Smooth muscle cell (in vitro differentiated cells): Measurements from ENCODE around the gene CEP112. TPM values are rescaled to one million over a fixed set of nuclear protein-coding genes. Genes with fewer than 3 reads are reported as not detected.

Experiments
- DNase-seq: peaks from one replicate; lab custom pipeline; 2025; ENCODE audit not compliant: unreplicated experiment; lab: John Stamatoyannopoulos, UW
- H2AFZ ChIP-seq: fragments of 200-600 bp; sonication (generic); 2 replicates; pipeline ENCODE4 v1.6.0; 2016; ENCODE audit warnings: antibody characterized with exemption, low read depth, mild to moderate bottlenecking
- H3F3A ChIP-seq: fragments of 200-600 bp; sonication (generic); 2 replicates; pipeline ENCODE4 v1.6.0; 2017; ENCODE audit warnings: antibody characterized with exemption, low read depth
- H3K27ac ChIP-seq: fragments of 200-600 bp; sonication (generic); 2 replicates; pipeline ENCODE4 v1.5.1; 2016; ENCODE audit warnings: low read depth, mild to moderate bottlenecking
- H3K27me3 ChIP-seq: fragments of 200-600 bp; sonication (generic); 2 replicates; pipeline ENCODE4 v1.6.1; 2016; ENCODE audit warnings: low read depth, mild to moderate bottlenecking
- H3K36me3 ChIP-seq: fragments of 200-600 bp; sonication (generic); 2 replicates; pipeline ENCODE4 v1.5.1; 2016; ENCODE audit warnings: low read depth
- H3K4me1 ChIP-seq: fragments of 200-600 bp; sonication (generic); 2 replicates; pipeline ENCODE4 v1.5.1; 2016; ENCODE audit warnings: low read depth
- H3K4me2 ChIP-seq: fragments of 200-600 bp; sonication (generic); 2 replicates; pipeline ENCODE4 v1.6.0; 2016; ENCODE audit warnings: mild to moderate bottlenecking
- H3K4me3 ChIP-seq: fragments of 200-600 bp; sonication (generic); 2 replicates; pipeline ENCODE4 v1.5.1; 2016; ENCODE audit warnings: mild to moderate bottlenecking
- H3K79me2 ChIP-seq: fragments of 200-600 bp; sonication (generic); 2 replicates; pipeline ENCODE4 v1.6.0; 2016; ENCODE audit warnings: low read depth, mild to moderate bottlenecking
- H3K9ac ChIP-seq: fragments of 200-600 bp; sonication (generic); 2 replicates; pipeline ENCODE4 v1.6.0; 2016; ENCODE audit warnings: low read depth
- H3K9me3 ChIP-seq: fragments of 200-600 bp; sonication (generic); replicated peaks from 2 replicates; pipeline ENCODE4 v1.5.1; 2016; ENCODE audit warnings: low read depth
- H4K20me1 ChIP-seq: fragments of 200-600 bp; sonication (generic); 2 replicates; pipeline ENCODE4 v1.6.0; 2016; ENCODE audit warnings: low read depth
- WGBS: methylation state at CpG from one replicate; pipeline ENCODE4 v1.1.7; 2016; ENCODE audit warnings: low lambda C conversion rate; 5-methylcytosine and 5-hydroxymethylcytosine counted together
- polyA plus RNA-seq: library from polyadenylated mRNA; unstranded; fragments of >200 nt; fragmentation: Nextera tagmentation; extraction: Ambion mirVana; gene quantifications from 2 replicates; pipeline ENCODE4 v1.2.1, GENCODE V29; 2016
- total RNA-seq: library from RNA; depleted of rRNA; stranded (reverse); fragments of >200 nt; gene quantifications from 2 replicates; pipeline ENCODE4 v1.2.3, GENCODE V29; 2014
- TF ChIP-seq, protein P1 (sequence below): fragments of 200-600 bp; sonication (generic); IDR thresholded peaks from 2 replicates; pipeline ENCODE4 v1.5.1; 2017; ENCODE audit warnings: borderline replicate concordance, mild to moderate bottlenecking, antibody characterized with exemption; ENCODE audit not compliant: insufficient read depth, poor library complexity, severe bottlenecking

The CEP112 gene
- total and polyA plus RNA-seq, 2 experiments from 2014 or later: 8.3 to 9.9 TPM

GRCh38 chr17:65988451-65988850 lies 203.5 kb downstream of the CEP112 start:
- H3K27ac ChIP-seq: no peak overlapping the region
- no peak overlapping the region for H2AFZ ChIP-seq
- no peak overlapping the region for H3K4me3 ChIP-seq
- H3K36me3 ChIP-seq: no peaks in the 10 kb centered on the region
- TF ChIP-seq, protein P1, sequence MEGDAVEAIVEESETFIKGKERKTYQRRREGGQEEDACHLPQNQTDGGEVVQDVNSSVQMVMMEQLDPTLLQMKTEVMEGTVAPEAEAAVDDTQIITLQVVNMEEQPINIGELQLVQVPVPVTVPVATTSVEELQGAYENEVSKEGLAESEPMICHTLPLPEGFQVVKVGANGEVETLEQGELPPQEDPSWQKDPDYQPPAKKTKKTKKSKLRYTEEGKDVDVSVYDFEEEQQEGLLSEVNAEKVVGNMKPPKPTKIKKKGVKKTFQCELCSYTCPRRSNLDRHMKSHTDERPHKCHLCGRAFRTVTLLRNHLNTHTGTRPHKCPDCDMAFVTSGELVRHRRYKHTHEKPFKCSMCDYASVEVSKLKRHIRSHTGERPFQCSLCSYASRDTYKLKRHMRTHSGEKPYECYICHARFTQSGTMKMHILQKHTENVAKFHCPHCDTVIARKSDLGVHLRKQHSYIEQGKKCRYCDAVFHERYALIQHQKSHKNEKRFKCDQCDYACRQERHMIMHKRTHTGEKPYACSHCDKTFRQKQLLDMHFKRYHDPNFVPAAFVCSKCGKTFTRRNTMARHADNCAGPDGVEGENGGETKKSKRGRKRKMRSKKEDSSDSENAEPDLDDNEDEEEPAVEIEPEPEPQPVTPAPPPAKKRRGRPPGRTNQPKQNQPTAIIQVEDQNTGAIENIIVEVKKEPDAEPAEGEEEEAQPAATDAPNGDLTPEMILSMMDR: no peak
- no peaks in the 10 kb centered on the region for H3K27me3 ChIP-seq
- no peaks in the 10 kb centered on the region for H3K4me1 ChIP-seq
- H3K9ac ChIP-seq: no peak overlapping the region
- no peaks in the 10 kb centered on the region for H3K79me2 ChIP-seq
- no peaks in the 10 kb centered on the region for H3F3A ChIP-seq
- no peaks in the 10 kb centered on the region for H4K20me1 ChIP-seq
- H3K4me2 ChIP-seq: no peak overlapping the region
- DNase-seq: no peak
- H3K9me3 ChIP-seq: no peaks in the 10 kb centered on the region

- H3K4me2 ChIP-seq: no peak overlapping the region
- TF ChIP-seq, protein P1: peak; percentile 46
- 66% methylated on average over 2 of the region's 2 CpGs for WGBS
Observed at GRCh38 chr17:65987988-65988387, 203.9 kb downstream of the CEP112 start.

DNA sequence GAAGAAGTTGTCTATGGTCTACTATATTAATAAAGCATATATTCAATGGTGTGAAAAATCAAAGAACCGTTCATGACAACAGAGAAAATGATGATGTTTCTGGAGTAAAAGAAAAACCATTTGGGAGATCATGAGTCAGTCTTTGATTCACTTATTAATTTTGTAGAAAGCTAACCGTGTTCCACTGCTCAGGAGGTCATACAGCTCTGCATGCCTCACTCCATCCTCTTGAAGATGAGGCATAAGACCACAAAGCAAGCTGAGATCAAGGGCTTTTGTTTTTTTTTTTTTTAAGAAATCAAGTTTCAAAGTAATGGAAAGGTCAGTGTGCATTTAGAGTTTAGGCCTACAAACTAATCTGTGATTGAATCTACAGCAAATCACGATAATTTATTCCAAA lies 206.4 kb downstream of the CEP112 start:
- no peaks in the 10 kb centered on the region for H3K79me2 ChIP-seq
- H3K9ac ChIP-seq: no peak overlapping the region
- no peak overlapping the region for H3K4me3 ChIP-seq
- no peak overlapping the region for H3K4me2 ChIP-seq
- no peaks in the 10 kb centered on the region for H3K27me3 ChIP-seq
- no peaks in the 10 kb centered on the region for H4K20me1 ChIP-seq
- no peak overlapping the region for H2AFZ ChIP-seq
- H3K27ac ChIP-seq: no peak overlapping the region
- TF ChIP-seq, protein P1: no peak
- no peaks in the 10 kb centered on the region for H3F3A ChIP-seq
- no peaks in the 10 kb centered on the region for H3K9me3 ChIP-seq
- H3K36me3 ChIP-seq: no peaks in the 10 kb centered on the region
- H3K4me1 ChIP-seq: no peaks in the 10 kb centered on the region
- WGBS: 93% methylated on average over 3 of the region's 3 CpGs
- no peak for DNase-seq

More at GRCh38 chr17:65987988-65988387, 203.9 kb downstream of the CEP112 start:
- no peak overlapping the region for H3K27ac ChIP-seq
- no peak overlapping the region for H3K4me3 ChIP-seq
- no peak overlapping the region for H3K9ac ChIP-seq
- H3K9me3 ChIP-seq: no peaks in the 10 kb centered on the region
- H3K27me3 ChIP-seq: no peaks in the 10 kb centered on the region
- H3K79me2 ChIP-seq: no peaks in the 10 kb centered on the region
- no peaks in the 10 kb centered on the region for H3K36me3 ChIP-seq
- no peak for DNase-seq
- no peaks in the 10 kb centered on the region for H3F3A ChIP-seq
- no peak overlapping the region for H2AFZ ChIP-seq
- H4K20me1 ChIP-seq: no peaks in the 10 kb centered on the region
- H3K4me1 ChIP-seq: no peaks in the 10 kb centered on the region

GRCh38 chr17:65984299-65984698 lies 207.6 kb downstream of the CEP112 start:
- 57% methylated on average over 3 of the region's 3 CpGs for WGBS
- Histone ChIP-seq H3K4me2 (no peak overlapping the region), H3K27ac (no peak overlapping the region), H3K4me3 (no peak overlapping the region), H3K27me3 (no peaks in the 10 kb centered on the region), H2AFZ (no peak overlapping the region), H3K36me3 (no peaks in the 10 kb centered on the region), H3K9ac (no peak overlapping the region), H4K20me1 (no peaks in the 10 kb centered on the region), H3K4me1 (no peaks in the 10 kb centered on the region), H3K79me2 (no peaks in the 10 kb centered on the region), H3K9me3 (no peaks in the 10 kb centered on the region), H3F3A (no peaks in the 10 kb centered on the region)
- DNase-seq: no peak
- TF ChIP-seq, protein P1: no peak
